MM.1S (cell line): Measurements from ENCODE around the gene HOXD8.

ENCODE experiments used
- DNase-seq: peaks from one replicate; pipeline ENCODE4 v3.0.0-alpha.2; 2015
- H2AFZ ChIP-seq: fragments of 300-600 bp; sonication (generic); 2 replicates; pipeline ENCODE4 v1.6.0; 2016; ENCODE audit warnings: antibody characterized with exemption, low read length
- H3F3A ChIP-seq: fragments of 300-600 bp; sonication (generic); 2 replicates; pipeline ENCODE4 v1.6.1; 2016; ENCODE audit warnings: mild to moderate bottlenecking, antibody characterized with exemption, low read length, moderate library complexity, mixed read lengths; ENCODE audit not compliant: insufficient read depth
- H3K27ac ChIP-seq: fragments of 300-600 bp; sonication (generic); 2 replicates; pipeline ENCODE4 v1.5.1; 2016; ENCODE audit warnings: mild to moderate bottlenecking, low read length
- H3K27me3 ChIP-seq: fragments of 300-600 bp; sonication (generic); replicated peaks from 2 replicates; pipeline ENCODE4 v1.6.0; 2016; ENCODE audit warnings: low read length; ENCODE audit not compliant: insufficient read depth
- H3K36me3 ChIP-seq: fragments of 300-600 bp; sonication (generic); replicated peaks from 2 replicates; pipeline ENCODE4 v1.6.1; 2016; ENCODE audit warnings: mild to moderate bottlenecking, low read length, mixed read lengths; ENCODE audit not compliant: insufficient read depth
- H3K4me1 ChIP-seq: fragments of 300-600 bp; sonication (generic); 2 replicates; pipeline ENCODE4 v1.6.1; 2016; ENCODE audit warnings: low read length, mixed read lengths
- H3K4me2 ChIP-seq: fragments of 300-600 bp; sonication (generic); 2 replicates; pipeline ENCODE4 v1.6.0; 2016; ENCODE audit warnings: low read depth, low read length
- H3K4me3 ChIP-seq: fragments of 300-600 bp; sonication (generic); 2 replicates; pipeline ENCODE4 v1.5.1; 2016; ENCODE audit warnings: low read length, mixed read lengths
- H3K79me2 ChIP-seq: fragments of 300-600 bp; sonication (generic); 2 replicates; pipeline ENCODE4 v1.6.1; 2016; ENCODE audit warnings: mixed run types, low read length, mixed read lengths
- H3K9ac ChIP-seq: fragments of 300-600 bp; sonication (generic); 2 replicates; pipeline ENCODE4 v1.6.1; 2016; ENCODE audit warnings: low read length, mixed read lengths
- H3K9me2 ChIP-seq: fragments of 300-600 bp; sonication (generic); replicated peaks from 2 replicates; pipeline ENCODE4 v1.6.1; 2016; ENCODE audit warnings: mild to moderate bottlenecking, low read length, mixed read lengths; ENCODE audit not compliant: insufficient read depth
- H3K9me3 ChIP-seq: fragments of 300-600 bp; sonication (generic); replicated peaks from 2 replicates; pipeline ENCODE4 v1.6.1; 2016; ENCODE audit warnings: mild to moderate bottlenecking, low read length, mixed read lengths; ENCODE audit not compliant: insufficient read depth
- H4K20me1 ChIP-seq: fragments of 300-600 bp; sonication (generic); 2 replicates; pipeline ENCODE4 v1.6.1; 2016; ENCODE audit warnings: mild to moderate bottlenecking, low read length, moderate library complexity, mixed read lengths; ENCODE audit not compliant: insufficient read depth
- EZH2 ChIP-seq: fragments of 300-600 bp; sonication (generic); optimal IDR thresholded peaks from 2 replicates; pipeline ENCODE3; 2017; ENCODE audit warnings: low read depth, mild to moderate bottlenecking, antibody characterized with exemption, low read length, mixed read lengths
- EZH2phosphoT487 ChIP-seq: fragments of 300-600 bp; sonication (generic); IDR thresholded peaks from 2 replicates; pipeline ENCODE4 v1.6.1; 2018; ENCODE audit warnings: antibody characterized with exemption, low read length
- TF ChIP-seq, protein P1 (sequence below): fragments of 300-600 bp; sonication (generic); IDR thresholded peaks from 2 replicates; pipeline ENCODE4 v1.5.1; 2016; ENCODE audit warnings: antibody characterized with exemption, low read length, mixed read lengths

HOXD8 gene

DNA sequence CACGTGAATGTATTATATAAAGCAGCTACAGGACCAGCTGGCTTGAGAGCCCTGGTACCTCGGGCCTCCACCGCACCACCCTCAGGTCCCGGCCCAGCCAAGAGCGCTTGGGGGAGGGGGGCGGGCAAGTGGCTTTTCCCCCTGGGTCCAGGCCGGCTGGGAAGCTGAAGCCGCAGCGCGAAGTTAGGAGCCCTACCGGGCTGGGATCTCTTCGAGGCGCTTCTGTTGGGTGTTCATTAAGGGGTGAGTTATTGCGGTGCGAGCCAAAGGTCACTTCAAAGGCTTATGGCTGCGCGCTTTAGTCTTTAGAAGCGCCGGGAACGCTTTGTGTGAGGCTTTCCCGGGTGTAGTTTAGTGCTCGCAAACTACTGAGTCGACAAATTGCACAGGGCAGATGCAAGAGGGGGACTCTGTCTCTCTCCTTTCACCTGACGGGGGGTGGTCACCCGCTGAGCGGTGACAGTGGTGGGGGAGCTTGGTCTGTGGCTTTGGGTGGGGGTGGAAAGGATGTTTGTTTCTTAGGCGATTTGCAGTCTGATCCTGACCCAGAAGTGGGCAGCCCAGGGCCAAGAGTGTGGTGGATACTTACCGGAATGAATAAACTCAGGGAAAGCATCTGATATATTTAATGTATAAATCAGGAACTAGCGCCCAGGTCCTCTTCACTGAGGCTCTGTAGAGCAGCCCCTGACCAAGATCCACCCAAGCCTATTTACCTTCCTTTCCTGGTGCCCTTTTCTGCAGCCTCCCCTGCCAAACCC is 33.6 kb downstream of the HOXD8 start:
- Histone ChIP-seq H3F3A (no peaks in the 10 kb centered on the region), H4K20me1 (no peaks in the 10 kb centered on the region), H3K9me2 (no peaks in the 10 kb centered on the region), H3K4me1 (no peaks in the 10 kb centered on the region), H3K36me3 (no peaks in the 10 kb centered on the region), H3K27me3 (peaks cover 8% of the 10 kb centered on the region; the same call in 1 of the 2 replicates), H3K79me2 (no peaks in the 10 kb centered on the region), H3K4me2 (no peak overlapping the region), H3K9me3 (no peaks in the 10 kb centered on the region), H2AFZ (no peak overlapping the region), H3K4me3 (no peak overlapping the region), H3K27ac (no peak overlapping the region), H3K9ac (no peak overlapping the region)
- TF ChIP-seq, protein P1, sequence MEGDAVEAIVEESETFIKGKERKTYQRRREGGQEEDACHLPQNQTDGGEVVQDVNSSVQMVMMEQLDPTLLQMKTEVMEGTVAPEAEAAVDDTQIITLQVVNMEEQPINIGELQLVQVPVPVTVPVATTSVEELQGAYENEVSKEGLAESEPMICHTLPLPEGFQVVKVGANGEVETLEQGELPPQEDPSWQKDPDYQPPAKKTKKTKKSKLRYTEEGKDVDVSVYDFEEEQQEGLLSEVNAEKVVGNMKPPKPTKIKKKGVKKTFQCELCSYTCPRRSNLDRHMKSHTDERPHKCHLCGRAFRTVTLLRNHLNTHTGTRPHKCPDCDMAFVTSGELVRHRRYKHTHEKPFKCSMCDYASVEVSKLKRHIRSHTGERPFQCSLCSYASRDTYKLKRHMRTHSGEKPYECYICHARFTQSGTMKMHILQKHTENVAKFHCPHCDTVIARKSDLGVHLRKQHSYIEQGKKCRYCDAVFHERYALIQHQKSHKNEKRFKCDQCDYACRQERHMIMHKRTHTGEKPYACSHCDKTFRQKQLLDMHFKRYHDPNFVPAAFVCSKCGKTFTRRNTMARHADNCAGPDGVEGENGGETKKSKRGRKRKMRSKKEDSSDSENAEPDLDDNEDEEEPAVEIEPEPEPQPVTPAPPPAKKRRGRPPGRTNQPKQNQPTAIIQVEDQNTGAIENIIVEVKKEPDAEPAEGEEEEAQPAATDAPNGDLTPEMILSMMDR, result no peak
- TF ChIP-seq EZH2 (no peak), EZH2phosphoT487 (no peak)
- no peak for DNase-seq

DNA sequence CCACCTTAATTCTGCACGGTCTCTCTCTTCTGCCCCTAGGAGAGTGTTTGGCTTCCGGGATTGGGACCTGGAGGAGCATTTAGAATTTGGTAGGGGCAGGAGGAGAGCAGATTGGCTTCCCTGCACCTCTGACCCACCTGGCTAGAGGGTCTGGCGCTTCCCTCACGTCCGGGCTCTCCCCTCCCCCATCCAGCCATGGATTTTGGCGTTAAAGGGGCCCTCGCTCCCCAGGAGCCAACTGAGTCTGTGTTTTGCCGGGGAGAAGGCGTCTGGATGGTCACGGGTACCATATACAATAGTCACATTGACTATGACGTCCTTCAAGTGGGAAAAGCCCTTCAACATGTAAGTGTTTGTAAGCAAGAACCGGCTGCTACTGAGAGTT is 34.2 kb downstream of the HOXD8 start:
- DNase-seq, result no peak
- H4K20me1 ChIP-seq, result no peaks in the 10 kb centered on the region
- no peaks in the 10 kb centered on the region for H3K4me1 ChIP-seq
- no peaks in the 10 kb centered on the region for H3F3A ChIP-seq
- TF ChIP-seq EZH2phosphoT487 (no peak), EZH2 (no peak)
- TF ChIP-seq, protein P1, result no peak
- peaks cover 8% of the 10 kb centered on the region; the same call in 1 of the 2 replicates for H3K27me3 ChIP-seq
- no peaks in the 10 kb centered on the region for H3K36me3 ChIP-seq
- H3K79me2 ChIP-seq, result no peaks in the 10 kb centered on the region
- H3K9me3 ChIP-seq, result no peaks in the 10 kb centered on the region
- H3K4me2 ChIP-seq, result no peak overlapping the region
- H3K4me3 ChIP-seq, result no peak overlapping the region
- no peak overlapping the region for H3K9ac ChIP-seq
- H3K9me2 ChIP-seq, result no peaks in the 10 kb centered on the region
- no peak overlapping the region for H2AFZ ChIP-seq
- no peak overlapping the region for H3K27ac ChIP-seq

GRCh38 chr2:176164201-176164600 is 34.7 kb downstream of the HOXD8 start:
- Histone ChIP-seq H3K27me3 (peaks cover 8% of the 10 kb centered on the region; the same call in 1 of the 2 replicates), H3K9me2 (no peaks in the 10 kb centered on the region), H3K4me1 (no peaks in the 10 kb centered on the region), H3K4me2 (no peak overlapping the region), H3K4me3 (no peak overlapping the region), H3K27ac (no peak overlapping the region), H4K20me1 (no peaks in the 10 kb centered on the region), H3F3A (no peaks in the 10 kb centered on the region), H3K36me3 (no peaks in the 10 kb centered on the region), H2AFZ (no peak overlapping the region), H3K9ac (no peak overlapping the region), H3K79me2 (no peaks in the 10 kb centered on the region), H3K9me3 (no peaks in the 10 kb centered on the region)
- TF ChIP-seq, protein P1, result no peak
- TF ChIP-seq EZH2phosphoT487 (no peak), EZH2 (no peak)
- no peak for DNase-seq
